Measurements from ENCODE around the gene FOXA2. TPM values are rescaled to one million over a fixed set of nuclear protein-coding genes. Genes with fewer than 3 reads are reported as not detected.
A peak's percentile ranks its signal among the peaks of the same experiment; 100 is the strongest.

Gene FOXA2
- total and polyA plus RNA-seq, 2 of the 13 experiments (the other 11 are each of a cell fraction or from before 2014, with no cell fraction given) = 8.8 to 12.2 TPM

- TF ChIP-seq ARID3A (IDR thresholded peaks at IDR 0.05; ENCODE audit: low read depth, low read length) (no peak), ZFAT (CRISPR knock-in tag; conservative IDR thresholded peaks at IDR 0.05) (no peak), ZNF326 (CRISPR knock-in tag; IDR thresholded peaks at IDR 0.05; ENCODE audit: borderline replicate concordance) (0 out of 2 replicates have a peak, but pooled peaks have one; percentile 9), FOSL1 (CRISPR knock-in tag; IDR thresholded peaks at IDR 0.05; ENCODE audit: borderline replicate concordance) (no peak), ZNF567 (CRISPR knock-in tag; IDR thresholded peaks at IDR 0.05; ENCODE audit: borderline replicate concordance) (no peak; the same call in 1 of the 2 replicates), ZSCAN9 (CRISPR knock-in tag; IDR thresholded peaks at IDR 0.05; ENCODE audit: borderline replicate concordance) (no peak), CEBPB (IDR thresholded peaks at IDR 0.05; ENCODE audit: borderline replicate concordance, low read depth, low read length) (no peak), ZNF317 (CRISPR knock-in tag; IDR thresholded peaks at IDR 0.05) (0 out of 2 replicates have a peak, but pooled peaks have one; percentile 4), ARNTL (CRISPR knock-in tag; IDR thresholded peaks at IDR 0.05) (no peak), SOX5 (CRISPR knock-in tag; IDR thresholded peaks at IDR 0.05; ENCODE audit: borderline replicate concordance) (peak; percentile 45; the same call in 1 of the 2 replicates), HNF1B (CRISPR knock-in tag; IDR thresholded peaks at IDR 0.05) (peak; percentile 63; the same call in 1 of the 2 replicates), ZNF33B (CRISPR knock-in tag; IDR thresholded peaks at IDR 0.05) (0 out of 2 replicates have a peak, but pooled peaks have one; percentile 27), PAX8 (CRISPR knock-in tag; IDR thresholded peaks at IDR 0.05; ENCODE audit: borderline replicate concordance) (0 out of 2 replicates have a peak, but pooled peaks have one; percentile 43), RARG (CRISPR knock-in tag; IDR thresholded peaks at IDR 0.05; ENCODE audit: low read depth) (no peak), MAFF (IDR thresholded peaks at IDR 0.05; ENCODE audit: low read depth, low read length) (no peak), BRF2 (CRISPR knock-in tag; IDR thresholded peaks at IDR 0.05) (no peak), HNRNPH1 (optimal IDR thresholded peaks at IDR 0.05; ENCODE audit: low read depth, low read length) (no peak), ZNF841 (CRISPR knock-in tag; IDR thresholded peaks at IDR 0.05; ENCODE audit: borderline replicate concordance) (no peak), ZNF768 (CRISPR knock-in tag; IDR thresholded peaks at IDR 0.05) (no peak), SOX13 (IDR thresholded peaks at IDR 0.05) (0 out of 2 replicates have a peak, but pooled peaks have one; percentile 7), SOX13 (CRISPR knock-in tag; conservative IDR thresholded peaks at IDR 0.05 in 1 of 2, IDR thresholded peaks at IDR 0.05 in 1 of 2) (no peak), RBM22 (optimal IDR thresholded peaks at IDR 0.05; ENCODE audit: low read length) (no peak), MED1 (CRISPR knock-in tag; IDR thresholded peaks at IDR 0.05) (0 out of 2 replicates have a peak, but pooled peaks have one; percentile 12)
- TF ChIP-seq, protein P1, sequence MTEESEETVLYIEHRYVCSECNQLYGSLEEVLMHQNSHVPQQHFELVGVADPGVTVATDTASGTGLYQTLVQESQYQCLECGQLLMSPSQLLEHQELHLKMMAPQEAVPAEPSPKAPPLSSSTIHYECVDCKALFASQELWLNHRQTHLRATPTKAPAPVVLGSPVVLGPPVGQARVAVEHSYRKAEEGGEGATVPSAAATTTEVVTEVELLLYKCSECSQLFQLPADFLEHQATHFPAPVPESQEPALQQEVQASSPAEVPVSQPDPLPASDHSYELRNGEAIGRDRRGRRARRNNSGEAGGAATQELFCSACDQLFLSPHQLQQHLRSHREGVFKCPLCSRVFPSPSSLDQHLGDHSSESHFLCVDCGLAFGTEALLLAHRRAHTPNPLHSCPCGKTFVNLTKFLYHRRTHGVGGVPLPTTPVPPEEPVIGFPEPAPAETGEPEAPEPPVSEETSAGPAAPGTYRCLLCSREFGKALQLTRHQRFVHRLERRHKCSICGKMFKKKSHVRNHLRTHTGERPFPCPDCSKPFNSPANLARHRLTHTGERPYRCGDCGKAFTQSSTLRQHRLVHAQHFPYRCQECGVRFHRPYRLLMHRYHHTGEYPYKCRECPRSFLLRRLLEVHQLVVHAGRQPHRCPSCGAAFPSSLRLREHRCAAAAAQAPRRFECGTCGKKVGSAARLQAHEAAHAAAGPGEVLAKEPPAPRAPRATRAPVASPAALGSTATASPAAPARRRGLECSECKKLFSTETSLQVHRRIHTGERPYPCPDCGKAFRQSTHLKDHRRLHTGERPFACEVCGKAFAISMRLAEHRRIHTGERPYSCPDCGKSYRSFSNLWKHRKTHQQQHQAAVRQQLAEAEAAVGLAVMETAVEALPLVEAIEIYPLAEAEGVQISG (CRISPR knock-in tag; IDR thresholded peaks at IDR 0.05) = no peak
These were observed 9.2 kb downstream of the FOXA2 start (continued) for GRCh38 chr20:22575087-22575721.
